Liver (tissue), 3 donors: ENCODE results near the gene CCL27.

ENCODE experiments used
- EGR1 ChIP-seq, 2 donors: IDR thresholded peaks; 2 replicates each; pipeline ENCODE4 v1.6.1; 2016 to 2018; ENCODE audit warnings: antibody characterized with exemption in 2 of 2, low read depth in 2 of 2
- NR2F2 ChIP-seq: IDR thresholded peaks from 2 replicates; pipeline ENCODE4 v1.6.1; 2016; ENCODE audit warnings: antibody characterized with exemption
- RAD21 ChIP-seq, 2 donors: IDR thresholded peaks; 2 replicates each; pipeline ENCODE4 v1.6.1; 2016; ENCODE audit warnings: antibody characterized with exemption in 2 of 2, mild to moderate bottlenecking in 2 of 2
- SP1 ChIP-seq: IDR thresholded peaks from 2 replicates; pipeline ENCODE4 v1.6.1; 2018; ENCODE audit warnings: antibody characterized with exemption, mild to moderate bottlenecking
- TAF1 ChIP-seq: conservative IDR thresholded peaks from 2 replicates; pipeline ENCODE4 v1.6.1; 2016; ENCODE audit warnings: antibody characterized with exemption, mild to moderate bottlenecking
- YY1 ChIP-seq: IDR thresholded peaks from 2 replicates; pipeline ENCODE4 v1.6.1; 2016; ENCODE audit warnings: antibody characterized with exemption, mild to moderate bottlenecking
- ZBTB33 ChIP-seq: IDR thresholded peaks from 2 replicates; pipeline ENCODE4 v1.6.1; 2016; ENCODE audit warnings: antibody characterized with exemption
- TF ChIP-seq, protein P1 (sequence below): IDR thresholded peaks from 2 replicates; pipeline ENCODE4 v1.6.1; 2016; ENCODE audit warnings: antibody characterized with exemption
- TF ChIP-seq, protein P2 (sequence below): fragments of 150-350 bp; IDR thresholded peaks from 2 replicates; pipeline ENCODE4 v1.5.1; 2017; ENCODE audit warnings: improper control_type of control experiment, low read depth, low read length; ENCODE audit not compliant: missing input control
- donor health status: healthy.
- donor health status: healthy.

- TF ChIP-seq SP1: no peak
- TF ChIP-seq TAF1: peak; percentile 32
- TF ChIP-seq, protein P1, sequence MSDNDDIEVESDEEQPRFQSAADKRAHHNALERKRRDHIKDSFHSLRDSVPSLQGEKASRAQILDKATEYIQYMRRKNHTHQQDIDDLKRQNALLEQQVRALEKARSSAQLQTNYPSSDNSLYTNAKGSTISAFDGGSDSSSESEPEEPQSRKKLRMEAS: no peak
- no peak for TF ChIP-seq ZBTB33
- TF ChIP-seq, protein P2, sequence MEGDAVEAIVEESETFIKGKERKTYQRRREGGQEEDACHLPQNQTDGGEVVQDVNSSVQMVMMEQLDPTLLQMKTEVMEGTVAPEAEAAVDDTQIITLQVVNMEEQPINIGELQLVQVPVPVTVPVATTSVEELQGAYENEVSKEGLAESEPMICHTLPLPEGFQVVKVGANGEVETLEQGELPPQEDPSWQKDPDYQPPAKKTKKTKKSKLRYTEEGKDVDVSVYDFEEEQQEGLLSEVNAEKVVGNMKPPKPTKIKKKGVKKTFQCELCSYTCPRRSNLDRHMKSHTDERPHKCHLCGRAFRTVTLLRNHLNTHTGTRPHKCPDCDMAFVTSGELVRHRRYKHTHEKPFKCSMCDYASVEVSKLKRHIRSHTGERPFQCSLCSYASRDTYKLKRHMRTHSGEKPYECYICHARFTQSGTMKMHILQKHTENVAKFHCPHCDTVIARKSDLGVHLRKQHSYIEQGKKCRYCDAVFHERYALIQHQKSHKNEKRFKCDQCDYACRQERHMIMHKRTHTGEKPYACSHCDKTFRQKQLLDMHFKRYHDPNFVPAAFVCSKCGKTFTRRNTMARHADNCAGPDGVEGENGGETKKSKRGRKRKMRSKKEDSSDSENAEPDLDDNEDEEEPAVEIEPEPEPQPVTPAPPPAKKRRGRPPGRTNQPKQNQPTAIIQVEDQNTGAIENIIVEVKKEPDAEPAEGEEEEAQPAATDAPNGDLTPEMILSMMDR: no peak
- no peak for TF ChIP-seq EGR1 (IDR thresholded peaks at IDR 0.05; ENCODE audit: low read depth in 2 of 2)
- TF ChIP-seq YY1: no peak
- TF ChIP-seq RAD21 (IDR thresholded peaks at IDR 0.05): no peak
- no peak for TF ChIP-seq NR2F2
Observed at GRCh38 chr9:34638138-34638445, 24.4 kb downstream of the CCL27 start.
